Skeletal muscle satellite cell (primary cell): ENCODE measurements around the gene PDE6D.

Source experiments
- H3K27me3 ChIP-seq: 2 replicates; pipeline ENCODE4 v1.7.0; 2013; ENCODE audit warnings: low read length; ENCODE audit not compliant: control insufficient read depth, insufficient read depth
- H3K36me3 ChIP-seq: 2 replicates; pipeline ENCODE4 v1.7.0; 2013; ENCODE audit warnings: mild to moderate bottlenecking, control low read depth, low read length; ENCODE audit not compliant: insufficient read depth
- H3K4me1 ChIP-seq: 2 replicates; pipeline ENCODE4 v1.7.0; 2013; ENCODE audit warnings: low read length; ENCODE audit not compliant: control insufficient read depth, insufficient read depth
- H3K4me2 ChIP-seq: 2 replicates; pipeline ENCODE4 v1.7.0; 2013; ENCODE audit warnings: mild to moderate bottlenecking, low read length
- H3K4me3 ChIP-seq: 2 replicates; pipeline ENCODE4 v1.7.0; 2013; ENCODE audit warnings: low read length
- H3K9ac ChIP-seq: 2 replicates; pipeline ENCODE4 v1.7.0; 2013; ENCODE audit warnings: mild to moderate bottlenecking, low read depth, low read length, moderate library complexity
- H3K9me3 ChIP-seq: replicated peaks from 2 replicates; pipeline ENCODE4 v1.7.0; 2013; ENCODE audit warnings: mild to moderate bottlenecking, control low read depth, low read length

PDE6D gene

DNA sequence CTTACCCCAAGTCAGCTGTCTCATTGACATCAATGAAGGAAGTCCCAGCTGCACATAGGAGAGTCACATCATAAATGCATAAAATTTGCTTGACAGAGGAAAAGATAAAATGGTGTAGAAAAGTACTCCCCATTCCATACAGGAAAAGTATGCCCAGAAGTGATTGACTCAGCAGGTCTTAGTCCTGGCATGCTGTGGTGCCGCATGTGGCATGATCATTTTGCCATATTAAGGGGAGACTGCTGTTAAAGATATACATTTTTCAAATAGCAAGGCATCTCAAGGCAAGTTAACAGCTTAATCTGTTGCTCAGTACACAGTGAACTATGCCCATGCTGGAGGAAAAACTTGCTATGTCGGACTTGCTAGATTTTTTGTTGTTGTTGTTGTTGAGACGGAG, 13.3 kb upstream of the PDE6D start:
- Histone ChIP-seq H3K4me2 (no peak overlapping the region), H3K9ac (no peak overlapping the region), H3K4me3 (no peak overlapping the region), H3K4me1 (no peaks in the 10 kb centered on the region), H3K36me3 (peaks cover 59% of the 10 kb centered on the region), H3K27me3 (no peaks in the 10 kb centered on the region), H3K9me3 (no peaks in the 10 kb centered on the region)

DNA sequence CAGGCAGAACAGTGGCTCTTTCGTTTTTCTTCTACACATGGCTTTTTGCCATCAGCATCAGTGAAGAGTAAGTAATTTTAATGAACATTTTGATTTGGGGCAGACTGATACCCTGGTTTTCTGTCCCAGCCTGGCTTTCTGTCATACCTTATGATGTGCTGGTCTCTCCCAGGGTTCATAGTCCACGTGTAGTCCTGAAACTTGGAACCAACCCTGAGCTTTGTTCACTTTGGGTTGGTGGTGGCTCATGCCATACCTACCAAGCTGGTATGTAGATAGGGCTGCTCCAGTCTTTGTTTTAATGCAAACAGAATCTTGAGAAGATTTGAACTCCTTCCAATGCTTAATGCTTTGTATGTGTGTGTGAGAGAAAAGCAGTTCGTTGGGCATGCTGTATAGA, 10.0 kb upstream of the PDE6D start:
- Histone ChIP-seq H3K4me3 (no peak overlapping the region), H3K9ac (no peak overlapping the region), H3K4me1 (peaks cover 10% of the 10 kb centered on the region), H3K9me3 (no peaks in the 10 kb centered on the region), H3K36me3 (peaks cover 37% of the 10 kb centered on the region), H3K4me2 (no peak overlapping the region), H3K27me3 (no peaks in the 10 kb centered on the region)

DNA sequence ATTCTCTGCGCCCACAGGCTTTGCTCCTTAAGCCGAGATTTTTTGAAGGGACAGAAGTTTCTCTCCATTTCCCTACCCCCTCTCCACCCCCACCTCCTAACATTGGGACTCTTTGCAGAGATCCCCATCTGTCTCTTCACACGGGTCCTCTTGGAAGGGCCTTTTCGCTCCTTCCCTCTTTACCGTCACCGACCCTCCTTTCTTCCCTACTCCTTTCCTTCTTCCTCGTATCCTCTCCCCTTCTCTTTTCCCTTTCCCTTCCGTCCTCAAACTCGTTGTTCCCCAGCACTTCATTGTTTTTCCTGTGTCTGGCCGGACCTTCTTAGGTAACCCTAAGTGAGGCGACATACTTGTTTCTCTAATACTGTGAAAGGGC, 5.8 kb upstream of the PDE6D start:
- peak overlapping the region; percentile 86 for H3K9ac ChIP-seq
- peaks cover 25% of the 10 kb centered on the region for H3K4me1 ChIP-seq
- H3K4me2 ChIP-seq, result peak overlapping the region; percentile 99
- no peaks in the 10 kb centered on the region for H3K9me3 ChIP-seq
- H3K27me3 ChIP-seq, result no peaks in the 10 kb centered on the region
- peaks cover 19% of the 10 kb centered on the region for H3K36me3 ChIP-seq
- H3K4me3 ChIP-seq, result peak overlapping the region; percentile 96

DNA sequence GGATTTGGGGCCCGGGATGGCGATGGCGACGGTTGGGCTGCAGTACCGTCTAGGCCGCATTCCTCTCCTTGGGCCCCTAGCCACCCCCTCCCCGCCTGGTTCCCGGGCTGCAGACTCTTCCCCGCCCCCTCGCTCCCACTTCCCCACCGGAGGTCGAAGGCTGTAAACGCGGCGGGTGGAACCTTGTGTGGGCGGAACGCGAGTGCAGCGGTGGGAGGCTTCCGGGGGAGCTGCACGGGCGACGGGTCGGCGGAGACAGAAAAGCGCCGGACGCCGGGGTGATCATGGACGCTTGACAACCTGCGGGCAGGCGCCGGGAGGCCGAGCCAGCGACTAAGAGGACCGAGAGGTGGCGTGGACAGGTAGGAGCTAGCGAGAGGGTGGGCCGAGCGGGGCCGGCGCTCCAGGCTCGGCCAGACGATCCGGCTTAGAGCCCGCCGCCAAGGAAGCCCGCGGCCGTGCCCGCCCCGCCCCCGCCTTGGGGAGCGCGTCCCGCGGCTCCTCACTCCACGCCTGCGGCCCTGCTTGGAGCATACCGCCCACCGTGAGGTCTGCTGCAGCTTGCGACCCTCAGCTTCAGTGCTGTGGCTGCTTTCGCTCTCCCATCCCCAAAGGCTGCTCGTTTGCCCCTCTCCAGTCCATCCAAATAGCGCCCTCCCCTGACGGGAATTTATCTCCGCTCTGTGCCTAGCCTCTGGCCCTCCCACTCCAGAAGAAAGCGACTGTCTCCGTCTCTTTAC, 5.3 kb upstream of the PDE6D start, which contains the start of gene COPS7B:
Gene COPS7B (plus strand): TSS at position 269 of the 740 bp plus-strand sequence. CDS start 2,126 bp downstream, outside the sequence.
- H3K4me2 ChIP-seq, result peak within 1 kb of the TSS; percentile 99
- no peaks in the 10 kb centered on the region for H3K9me3 ChIP-seq
- H3K4me1 ChIP-seq, result peaks cover 25% of the 10 kb centered on the region
- peaks cover 13% of the 10 kb centered on the region for H3K36me3 ChIP-seq
- no peaks in the 10 kb centered on the region for H3K27me3 ChIP-seq
- peak within 1 kb of the TSS; percentile 86 for H3K9ac ChIP-seq
- H3K4me3 ChIP-seq, result peak within 1 kb of the TSS; percentile 96

DNA sequence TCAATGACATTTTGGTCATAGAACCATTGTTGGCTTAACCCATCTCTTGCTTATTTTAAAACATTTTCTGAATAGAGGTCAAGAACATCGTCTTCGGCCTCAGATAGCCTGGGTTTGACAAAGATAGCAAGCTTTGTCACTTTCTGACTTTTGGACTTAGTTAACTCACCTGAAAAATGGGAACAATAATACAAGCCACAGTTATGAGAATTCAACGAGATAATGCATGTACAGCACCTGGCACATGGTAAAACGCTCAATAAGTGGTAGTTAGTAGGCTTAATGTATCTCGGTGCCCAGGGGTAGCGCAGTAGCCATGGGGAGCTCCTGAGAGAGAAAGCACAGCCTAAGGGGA, 4.7 kb upstream of the PDE6D start:
- peaks cover 25% of the 10 kb centered on the region for H3K4me1 ChIP-seq
- peak overlapping the region; percentile 86 for H3K9ac ChIP-seq
- H3K27me3 ChIP-seq, result no peaks in the 10 kb centered on the region
- no peaks in the 10 kb centered on the region for H3K9me3 ChIP-seq
- H3K4me3 ChIP-seq, result peak overlapping the region; percentile 96
- peak overlapping the region; percentile 99 for H3K4me2 ChIP-seq
- H3K36me3 ChIP-seq, result peaks cover 8% of the 10 kb centered on the region

DNA sequence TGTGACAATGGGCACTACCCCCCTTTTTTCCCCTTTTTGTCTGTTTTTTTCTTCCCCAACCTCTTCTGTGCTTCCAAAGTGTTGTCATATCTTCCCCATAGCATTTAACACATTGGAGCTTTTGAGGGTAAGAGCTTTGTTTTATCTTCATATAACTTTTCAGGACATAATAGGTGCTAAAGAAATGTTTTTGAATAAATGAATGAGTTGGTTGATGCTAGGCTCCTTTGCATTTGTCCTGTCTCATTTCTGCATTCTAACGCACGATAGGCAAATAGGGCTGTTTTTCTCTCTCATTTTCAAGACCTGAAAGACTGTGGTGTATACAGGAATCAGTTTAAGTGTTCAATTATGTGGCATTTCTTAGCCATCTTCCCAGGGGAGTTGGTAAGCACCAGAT, 4.3 kb upstream of the PDE6D start:
- no peak overlapping the region for H3K9ac ChIP-seq
- peaks cover 8% of the 10 kb centered on the region for H3K36me3 ChIP-seq
- no peaks in the 10 kb centered on the region for H3K9me3 ChIP-seq
- no peaks in the 10 kb centered on the region for H3K27me3 ChIP-seq
- peak overlapping the region; percentile 96 for H3K4me3 ChIP-seq
- peak overlapping the region; percentile 99 for H3K4me2 ChIP-seq
- peaks cover 25% of the 10 kb centered on the region for H3K4me1 ChIP-seq

DNA sequence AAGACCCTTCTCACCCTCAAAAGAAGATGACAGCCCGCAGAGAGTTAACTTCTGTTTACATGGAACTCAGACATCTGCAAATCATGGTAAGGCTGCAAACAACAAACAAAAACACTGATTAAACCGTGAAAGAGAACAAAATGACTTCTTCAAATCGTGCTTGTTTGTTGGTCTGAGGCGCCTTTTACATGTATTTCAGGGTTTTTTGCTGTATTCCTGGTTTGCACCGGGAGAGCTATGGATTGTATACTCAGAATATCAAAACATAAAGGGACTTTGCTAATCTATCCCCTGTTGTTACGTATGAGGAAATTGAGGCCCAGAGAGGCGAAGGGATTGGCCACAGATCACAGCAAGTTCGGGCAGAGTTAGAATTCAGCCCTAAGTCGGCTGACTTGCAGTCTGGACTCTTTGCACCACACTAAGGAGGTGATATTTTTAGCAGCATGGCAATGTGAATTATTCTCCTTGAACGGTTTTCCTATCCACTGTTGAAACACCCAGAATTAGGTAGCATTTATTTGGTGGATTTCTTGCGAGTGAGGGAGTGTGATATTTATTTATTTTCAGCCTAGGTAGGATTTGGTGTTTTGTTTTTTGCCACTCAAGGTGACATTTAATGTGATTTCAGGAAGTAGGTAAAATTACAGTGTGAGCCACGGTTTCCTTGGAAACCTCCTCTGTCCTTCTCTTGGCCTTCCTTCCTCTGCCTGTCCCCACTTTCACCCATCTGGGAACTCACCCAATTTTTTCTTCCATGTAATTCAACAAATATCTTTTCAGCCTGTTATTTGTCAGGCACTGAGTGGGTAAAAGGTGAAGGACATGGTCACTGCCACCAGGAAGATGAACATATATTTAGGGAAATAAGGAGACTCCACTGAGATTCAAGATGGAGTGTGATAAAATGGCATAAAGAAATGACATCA, 980 bp upstream of the PDE6D start:
- Histone ChIP-seq H3K9ac (peak overlapping the region; percentile 81), H3K36me3 (no peaks in the 10 kb centered on the region), H3K4me2 (peak overlapping the region; percentile 86), H3K4me3 (peak overlapping the region; percentile 90), H3K27me3 (no peaks in the 10 kb centered on the region), H3K9me3 (no peaks in the 10 kb centered on the region), H3K4me1 (peaks cover 16% of the 10 kb centered on the region)

DNA sequence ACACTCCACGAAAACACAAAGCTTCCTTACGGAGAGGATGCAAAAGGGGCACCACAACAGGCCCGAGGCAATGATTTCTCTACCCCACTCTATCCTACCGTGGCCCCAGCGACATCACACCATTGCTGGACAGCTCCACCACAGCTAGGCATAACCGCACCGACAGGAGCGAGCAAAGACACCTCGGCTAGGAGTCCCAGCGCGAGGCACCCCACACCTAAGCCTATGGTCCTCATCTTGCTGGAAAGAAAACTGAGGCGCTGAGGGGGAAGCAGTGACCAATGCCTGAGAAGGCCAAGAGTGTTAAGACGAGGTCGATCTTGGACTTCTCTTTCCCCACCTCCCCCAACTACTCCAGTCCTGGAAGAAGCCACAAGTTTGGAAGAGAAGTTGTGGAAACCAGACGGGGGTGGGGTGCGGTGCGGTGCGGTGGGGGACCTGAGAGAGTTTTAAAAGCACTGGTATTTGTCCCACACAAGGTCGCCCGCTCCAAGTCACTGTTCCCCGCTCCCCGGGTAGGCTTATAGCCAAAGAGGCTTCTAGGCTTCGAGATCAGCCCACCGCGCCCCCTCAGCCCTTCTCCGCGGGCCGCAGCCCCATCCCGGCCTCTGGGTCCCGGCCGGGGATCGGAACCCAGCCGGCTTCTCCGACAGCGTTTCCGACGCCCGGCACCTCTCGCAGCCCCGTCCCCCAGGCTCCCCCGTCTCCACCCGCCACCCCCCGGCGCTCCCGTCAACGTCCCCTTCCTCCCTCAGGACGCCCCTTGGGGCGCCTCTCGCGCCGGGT, 766 bp downstream of the PDE6D start:
- H3K4me1 ChIP-seq, result peaks cover 10% of the 10 kb centered on the region
- peak overlapping the region; percentile 86 for H3K4me2 ChIP-seq
- H3K9me3 ChIP-seq, result no peaks in the 10 kb centered on the region
- H3K36me3 ChIP-seq, result no peaks in the 10 kb centered on the region
- H3K27me3 ChIP-seq, result no peaks in the 10 kb centered on the region
- H3K4me3 ChIP-seq, result peak overlapping the region; percentile 90
- H3K9ac ChIP-seq, result peak overlapping the region; percentile 81

DNA sequence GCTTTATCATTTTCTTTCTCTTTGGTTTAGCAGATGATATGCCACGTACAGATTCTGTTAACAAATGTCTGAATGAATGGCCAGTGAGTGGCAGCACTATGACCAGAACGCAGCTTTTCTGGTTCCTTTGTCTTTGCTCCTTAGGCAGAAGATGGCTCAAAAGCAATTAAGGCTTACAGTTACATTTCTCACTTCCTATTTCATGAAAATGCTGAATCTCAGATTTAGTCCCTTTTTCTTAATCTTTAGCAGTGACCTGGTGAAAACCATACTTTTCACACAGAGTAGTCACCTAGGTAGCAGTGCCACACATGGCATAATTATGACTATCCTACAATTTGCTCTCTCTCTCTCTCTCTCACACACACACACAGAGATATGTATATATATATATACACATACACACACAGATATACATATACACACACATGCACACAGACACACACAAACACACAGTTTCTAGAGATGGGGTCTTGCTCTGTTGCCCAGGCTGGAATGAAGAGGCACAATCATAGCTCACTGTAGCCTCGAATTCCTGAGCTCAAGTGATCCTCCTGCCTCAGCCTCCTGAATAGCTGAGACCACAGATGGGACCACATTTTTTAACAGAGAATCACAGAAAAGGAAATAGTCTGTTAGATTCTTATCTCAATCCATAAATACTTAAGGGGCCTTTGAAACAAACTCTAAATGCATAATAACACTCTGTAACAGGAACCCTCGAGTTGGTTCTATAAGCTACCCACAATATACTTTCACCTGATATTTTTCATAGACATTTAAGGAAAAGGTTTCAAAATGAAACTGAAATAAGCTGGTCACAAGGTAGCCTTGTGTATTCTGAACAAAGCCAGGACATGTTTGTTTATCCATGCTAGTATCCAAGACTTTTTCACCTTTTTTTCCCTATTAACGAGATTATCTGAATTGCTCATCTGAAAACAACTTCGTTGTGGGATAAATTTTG, 11.6 kb downstream of the PDE6D start:
- Histone ChIP-seq H3K4me2 (no peak overlapping the region), H3K9me3 (no peaks in the 10 kb centered on the region), H3K4me3 (no peak overlapping the region), H3K36me3 (no peaks in the 10 kb centered on the region), H3K9ac (no peak overlapping the region), H3K27me3 (no peaks in the 10 kb centered on the region), H3K4me1 (no peaks in the 10 kb centered on the region)

DNA sequence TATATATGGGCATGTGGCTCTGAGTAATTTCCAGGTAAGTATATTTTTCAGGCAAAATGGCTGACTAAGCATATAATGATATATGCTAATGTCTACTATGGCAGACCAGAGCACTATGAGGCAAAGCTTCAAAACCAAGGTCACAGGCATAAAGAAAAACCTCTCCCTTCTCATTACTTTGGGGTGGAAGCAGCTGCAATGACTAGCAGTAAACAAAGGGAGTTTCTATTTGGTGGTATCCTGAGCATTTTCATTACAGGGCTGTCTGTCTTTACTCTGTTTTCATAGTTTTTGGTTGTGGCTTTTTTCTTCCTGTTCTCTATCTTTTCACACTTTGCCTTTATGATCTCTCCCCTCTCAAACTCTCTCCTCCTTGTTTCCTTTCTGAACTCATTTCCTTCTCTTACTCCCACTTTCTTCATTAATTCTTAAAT, 15.6 kb downstream of the PDE6D start:
- H3K4me3 ChIP-seq, result no peak overlapping the region
- H3K27me3 ChIP-seq, result no peaks in the 10 kb centered on the region
- no peaks in the 10 kb centered on the region for H3K36me3 ChIP-seq
- no peaks in the 10 kb centered on the region for H3K9me3 ChIP-seq
- H3K4me1 ChIP-seq, result no peaks in the 10 kb centered on the region
- H3K4me2 ChIP-seq, result no peak overlapping the region
- no peak overlapping the region for H3K9ac ChIP-seq
